Measurements from ENCODE around the gene TCF4. TPM values are rescaled to one million over a fixed set of nuclear protein-coding genes. Genes with fewer than 3 reads are reported as not detected.

The TCF4 gene
- total and polyA plus RNA-seq, 2 donors (not counting 3 experiments of a cell fraction or from before 2014, with no cell fraction given): 183 to 390 TPM

DNA sequence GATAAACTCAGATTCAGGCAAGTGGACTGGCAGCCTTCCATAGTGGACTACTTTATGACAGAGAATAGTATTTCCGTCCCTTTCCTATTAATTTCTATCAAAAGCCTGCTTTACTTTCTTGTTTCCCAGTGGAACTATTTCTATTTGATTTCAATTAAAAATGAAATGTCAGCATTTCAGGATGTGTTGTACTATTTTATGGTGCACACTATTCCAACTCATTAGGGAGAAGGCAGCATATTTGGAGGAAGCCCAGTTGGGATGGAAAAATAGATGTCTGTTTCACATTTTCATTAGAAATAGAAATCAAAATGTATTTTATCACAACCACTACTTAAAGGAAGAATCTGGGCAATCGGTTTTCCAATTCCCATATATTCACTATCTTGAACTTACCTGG is 37.9 kb upstream of the TCF4 start:
- Histone ChIP-seq H3K4me2 (ENCODE audit: insufficient read depth, low read length) (no peak overlapping the region), H3K27ac (ENCODE audit: insufficient read depth, low read depth, low read length) (no peak overlapping the region), H3K27me3 (ENCODE audit: control insufficient read depth in 2 of 2, insufficient read depth in 2 of 2, low read length in 2 of 2) (no peaks in the 10 kb centered on the region), H2AFZ (ENCODE audit: low read depth, low read length) (no peak overlapping the region), H3K4me1 (ENCODE audit: control insufficient read depth, extremely low read depth, insufficient read depth, low read length) (no peaks in the 10 kb centered on the region), H3K9me1 (replicated peaks; ENCODE audit: control insufficient read depth, extremely low read depth, insufficient read depth, low read length) (no peaks in the 10 kb centered on the region), H3K9ac (replicated peaks; ENCODE audit: extremely low read depth, insufficient read depth, low read length) (no peak overlapping the region), H3K4me3 (replicated peaks in 1 of 3; ENCODE audit: insufficient read depth in 1 of 3, low read depth in 1 of 3, low read length in 3 of 3) (no peak overlapping the region), H3K79me2 (ENCODE audit: control insufficient read depth, insufficient read depth, low read length) (no peaks in the 10 kb centered on the region), H3K36me3 (ENCODE audit: control insufficient read depth in 2 of 2, extremely low read depth in 1 of 2, insufficient read depth in 2 of 2, low read length in 2 of 2) (no peaks in the 10 kb centered on the region), H4K20me1 (replicated peaks; ENCODE audit: control insufficient read depth, extremely low read depth, insufficient read depth, low read length) (no peaks in the 10 kb centered on the region), H3K9me3 (replicated peaks; ENCODE audit: control insufficient read depth, insufficient read depth, low read length) (no peaks in the 10 kb centered on the region)
- BruUV-seq (replicated peaks): no TSS peak
- TF ChIP-seq GATA2 (IDR thresholded peaks at IDR 0.05; ENCODE audit: insufficient read depth, insufficient read length, low read depth, low read length): no peak
- no peak for TF ChIP-seq MYC (IDR thresholded peaks at IDR 0.05; ENCODE audit: low read depth, low read length)
- no peak for TF ChIP-seq POLR2A (IDR thresholded peaks at IDR 0.05; ENCODE audit: low read depth, low read length)
- TF ChIP-seq EZH2 (IDR thresholded peaks at IDR 0.05; ENCODE audit: borderline replicate concordance, low read depth, low read length, severe bottlenecking): no peak
- no peak for TF ChIP-seq POLR2AphosphoS5 (IDR thresholded peaks at IDR 0.05; ENCODE audit: insufficient read depth, low read depth, low read length)
- TF ChIP-seq FOS (IDR thresholded peaks at IDR 0.05; ENCODE audit: borderline replicate concordance, insufficient read depth, low read length): no peak
- TF ChIP-seq, protein P1, sequence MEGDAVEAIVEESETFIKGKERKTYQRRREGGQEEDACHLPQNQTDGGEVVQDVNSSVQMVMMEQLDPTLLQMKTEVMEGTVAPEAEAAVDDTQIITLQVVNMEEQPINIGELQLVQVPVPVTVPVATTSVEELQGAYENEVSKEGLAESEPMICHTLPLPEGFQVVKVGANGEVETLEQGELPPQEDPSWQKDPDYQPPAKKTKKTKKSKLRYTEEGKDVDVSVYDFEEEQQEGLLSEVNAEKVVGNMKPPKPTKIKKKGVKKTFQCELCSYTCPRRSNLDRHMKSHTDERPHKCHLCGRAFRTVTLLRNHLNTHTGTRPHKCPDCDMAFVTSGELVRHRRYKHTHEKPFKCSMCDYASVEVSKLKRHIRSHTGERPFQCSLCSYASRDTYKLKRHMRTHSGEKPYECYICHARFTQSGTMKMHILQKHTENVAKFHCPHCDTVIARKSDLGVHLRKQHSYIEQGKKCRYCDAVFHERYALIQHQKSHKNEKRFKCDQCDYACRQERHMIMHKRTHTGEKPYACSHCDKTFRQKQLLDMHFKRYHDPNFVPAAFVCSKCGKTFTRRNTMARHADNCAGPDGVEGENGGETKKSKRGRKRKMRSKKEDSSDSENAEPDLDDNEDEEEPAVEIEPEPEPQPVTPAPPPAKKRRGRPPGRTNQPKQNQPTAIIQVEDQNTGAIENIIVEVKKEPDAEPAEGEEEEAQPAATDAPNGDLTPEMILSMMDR (IDR thresholded peaks at IDR 0.05; ENCODE audit: extremely low read depth in 1 of 2, insufficient read depth in 1 of 2, low read depth in 1 of 2, low read length in 2 of 2): no peak
- TF ChIP-seq, protein P2, sequence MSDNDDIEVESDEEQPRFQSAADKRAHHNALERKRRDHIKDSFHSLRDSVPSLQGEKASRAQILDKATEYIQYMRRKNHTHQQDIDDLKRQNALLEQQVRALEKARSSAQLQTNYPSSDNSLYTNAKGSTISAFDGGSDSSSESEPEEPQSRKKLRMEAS (IDR thresholded peaks at IDR 0.05; ENCODE audit: insufficient read depth, insufficient read length): no peak
- TF ChIP-seq JUN (IDR thresholded peaks at IDR 0.05; ENCODE audit: borderline replicate concordance, insufficient read depth, insufficient read length, low read depth): no peak
- POLR2A ChIA-PET: no interaction called here
- FAIRE-seq (no peak), DNase-seq (ENCODE audit: low read depth, low spot score) (no peak)
- intact Hi-C loops (cut with micrococcal nuclease) (no loop called here), dilution Hi-C loops (cut with MboI; ENCODE audit: extremely low pct_ligation_motif_present, low sequenced_read_pairs) (no loop called here)
- CTCF ChIA-PET: interaction anchor here (0.9 kb wide), 1 partner anchor 210 kb away, joined by 3 read pairs; no protein-coding TSS in a partner anchor
